T-cell (primary cell): ENCODE results near the gene LEMD1. TPM values are rescaled to one million over a fixed set of nuclear protein-coding genes. Genes with fewer than 3 reads are reported as not detected.
A peak's percentile ranks its signal among the peaks of the same experiment; 100 is the strongest.

Experiments used
- ATAC-seq, 4 experiments: fragments of 200-7000 bp in 3 of 4; fragments of 150-1000 bp in 1 of 4; cut with Tn5 transposase; replicated peaks in 1 of 4; 1 replicate in 3 of 4; 2 replicates in 1 of 4; pipeline ENCODE4 v1.10.0; 2021; ENCODE audit warnings: moderate library complexity in 3 of 4, mild to moderate bottlenecking in 2 of 4, moderate number of reproducible peaks in 1 of 4
- CTCF ChIA-PET, 2 donors: fragments of 300-600 bp; sonication (Branson Sonifier 250); formaldehyde crosslinking; loops; one replicate each; lab custom pipeline; 2022; ENCODE audit warnings: antibody characterized with exemption in 2 of 2; lab: Charles Lee
- POLR2A ChIA-PET, 2 donors: fragments of 300-600 bp; sonication (Branson Sonifier 250); formaldehyde crosslinking; loops; one replicate each; lab custom pipeline; 2022; ENCODE audit warnings: antibody characterized with exemption in 2 of 2; lab: Charles Lee
- DNase-seq, 35 experiments: peaks; one replicate each; pipeline versions ENCODE4 v3.0.0 to v3.0.0-alpha.2; 2013 to 2023
- H3K27ac ChIP-seq: one replicate; pipeline ENCODE4 v1.5.1; 2013; ENCODE audit warnings: low read length
- H3K27me3 ChIP-seq, 2 experiments: replicated peaks in 1 of 2; 1 replicate in 1 of 2; 2 replicates in 1 of 2; pipeline versions ENCODE4 v1.6.1 to v1.7.0; 2013; ENCODE audit warnings: low read length in 1 of 2, mixed read lengths in 1 of 2; ENCODE audit not compliant: control insufficient read depth in 2 of 2, insufficient read depth in 2 of 2; ENCODE audit errors: extremely low read depth in 1 of 2
- H3K36me3 ChIP-seq, 2 donors: 1 replicate in 1 of 2; 2 replicates in 1 of 2; pipeline versions ENCODE4 v1.6.1 to v1.7.0; 2013; ENCODE audit warnings: low read length in 1 of 2; ENCODE audit not compliant: control insufficient read depth in 2 of 2, insufficient read depth in 1 of 2; ENCODE audit errors: extremely low read depth in 1 of 2
- H3K4me1 ChIP-seq, 2 experiments: 1 replicate in 1 of 2; 2 replicates in 1 of 2; pipeline versions ENCODE4 v1.6.1 to v1.7.0; 2013; ENCODE audit warnings: low read length in 2 of 2, mixed read lengths in 1 of 2; ENCODE audit not compliant: insufficient read depth in 2 of 2, control insufficient read depth in 1 of 2; ENCODE audit errors: extremely low read depth in 1 of 2
- H3K4me3 ChIP-seq, 2 donors: 1 replicate in 1 of 2; 2 replicates in 1 of 2; pipeline versions ENCODE4 v1.5.1 to v1.7.0; 2013; ENCODE audit warnings: mild to moderate bottlenecking in 2 of 2, low read length in 1 of 2, moderate library complexity in 1 of 2; ENCODE audit not compliant: control insufficient read depth in 1 of 2; ENCODE audit errors: extremely low read depth in 1 of 2
- H3K9me3 ChIP-seq: 2 replicates; pipeline ENCODE4 v1.7.0; 2013
- H3K27ac Mint-ChIP-seq, 2 donors: one replicate each; pipeline ENCODE4 v1.8.0; 2020 to 2021; ENCODE audit warnings: mild to moderate bottlenecking in 2 of 2, mixed read lengths in 2 of 2
- H3K27me3 Mint-ChIP-seq, 2 donors: one replicate each; pipeline ENCODE4 v1.8.0; 2021 to 2022; ENCODE audit warnings: mixed read lengths in 2 of 2
- H3K36me3 Mint-ChIP-seq: one replicate; pipeline ENCODE4 v1.8.0; 2021; ENCODE audit warnings: mixed read lengths
- H3K4me1 Mint-ChIP-seq, 3 donors: one replicate each; pipeline ENCODE4 v1.8.0; 2020 to 2022; ENCODE audit warnings: mixed read lengths in 3 of 3, mild to moderate bottlenecking in 1 of 3
- H3K4me3 Mint-ChIP-seq, 3 donors: one replicate each; pipeline ENCODE4 v1.8.0; 2020 to 2022; ENCODE audit warnings: mild to moderate bottlenecking in 3 of 3, mixed read lengths in 3 of 3, moderate library complexity in 3 of 3
- H3K9me3 Mint-ChIP-seq, 3 donors: one replicate each; pipeline ENCODE4 v1.8.0; 2020 to 2022; ENCODE audit warnings: mixed read lengths in 3 of 3
- WGBS: methylation state at CpG from one replicate; pipeline ENCODE4 v1.1.5; 2013; ENCODE audit warnings: missing lambda C conversion rate; ENCODE audit not compliant: insufficient coverage; 5-methylcytosine and 5-hydroxymethylcytosine counted together
- total RNA-seq, 35 experiments: library from RNA in 6 of 35; stranded (reverse) in 6 of 35; fragments of 120-200 nt in 1 of 35; gene quantifications; one replicate each; pipeline versions ENCODE4 v1.2.1 to v1.2.4 and lab custom pipeline; 2013 to 2026

LEMD1 gene
- under 1 TPM in 2 of 5 donors, not detected in 3; 0.69 to 0.98 TPM for total RNA-seq
- not detected for total RNA-seq (2013)
- total RNA-seq (lab: John Stamatoyannopoulos, UW) = 0 to 0.11 (median 0) reads per million in 29 experiments

DNA sequence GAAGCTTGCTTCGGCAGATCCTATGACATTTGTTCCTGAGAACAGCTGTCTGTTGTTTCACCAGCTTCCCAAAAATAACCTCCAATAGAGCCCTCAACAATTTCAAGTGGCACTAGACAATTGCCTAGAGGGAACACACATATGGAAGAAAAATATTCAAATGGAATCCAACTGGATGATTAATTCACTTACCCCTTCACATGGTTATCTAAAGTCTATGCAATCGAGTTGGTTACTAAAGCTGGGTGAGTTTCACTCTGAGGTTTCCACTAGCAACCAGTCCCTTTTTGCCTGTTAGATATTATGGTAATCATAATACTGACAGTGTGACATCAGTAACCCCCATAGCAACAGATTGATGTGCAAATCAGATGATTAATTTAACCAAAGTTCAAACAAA is at the start of gene LEMD1:
TSS of gene LEMD1 (minus strand) at position 259 of the 400 bp plus-strand sequence. CDS start 1,520 bp downstream, outside the sequence.
- DNase-seq (no peak), ATAC-seq (no peak)
- no peak within 1 kb of the TSS for H3K27ac ChIP-seq
- ChIA-PET POLR2A (no interaction called here), CTCF (no interaction called here)
- Mint-ChIP-seq H3K36me3 (no peaks in the 10 kb centered on the region), H3K4me3 (no peak within 1 kb of the TSS), H3K27ac (no peak within 1 kb of the TSS), H3K9me3 (no peaks in the 10 kb centered on the region), H3K4me1 (peaks cover 0 to 6% (median 0%) of the 10 kb centered on the region in 3 donors), H3K27me3 (peaks cover 25 to 32% of the 10 kb centered on the region in 2 donors)
- H3K9me3 ChIP-seq = no peaks in the 10 kb centered on the region
- WGBS = no CpG with 5 or more reads among the region's 2 CpGs
- H3K36me3 ChIP-seq = no peaks in the 10 kb centered on the region
- H3K27me3 ChIP-seq = peaks cover 4 to 6% of the 10 kb centered on the region in 2 experiments
- H3K4me1 ChIP-seq = no peaks in the 10 kb centered on the region
- H3K4me3 ChIP-seq = no peak within 1 kb of the TSS

GRCh38 chr1:205470131-205470530 is 48.3 kb upstream of the LEMD1 start:
- peaks cover 2% of the 10 kb centered on the region for H3K36me3 Mint-ChIP-seq
- no peak overlapping the region for H3K27ac Mint-ChIP-seq
- no peaks in the 10 kb centered on the region for H3K4me1 ChIP-seq
- H3K27me3 Mint-ChIP-seq = peaks cover 47 to 52% of the 10 kb centered on the region in 2 donors
- peaks cover 0 to 35% of the 10 kb centered on the region in 2 experiments for H3K27me3 ChIP-seq
- CTCF ChIA-PET = no interaction called here
- ATAC-seq (no peak), DNase-seq (no peak)
- H3K4me3 Mint-ChIP-seq = no peak overlapping the region
- 94% methylated on average over 3 of the region's 6 CpGs for WGBS
- no peak overlapping the region for H3K27ac ChIP-seq
- H3K36me3 ChIP-seq = no peaks in the 10 kb centered on the region
- H3K9me3 Mint-ChIP-seq = peaks cover 4 to 7% (median 6%) of the 10 kb centered on the region in 3 donors
- H3K4me1 Mint-ChIP-seq = peaks cover 0 to 7% (median 4%) of the 10 kb centered on the region in 3 donors
- H3K4me3 ChIP-seq = no peak overlapping the region
- POLR2A ChIA-PET = interaction anchor here in 1 of 2 donors (0.6 kb wide), 1 partner anchor 1214 kb away, joined by 4 read pairs; the partner anchor contains the start of gene MAPKAPK2
- H3K9me3 ChIP-seq = no peaks in the 10 kb centered on the region

GRCh38 chr1:205466595-205467220 is 44.9 kb upstream of the LEMD1 start:
- H3K9me3 Mint-ChIP-seq = no peaks in the 10 kb centered on the region
- H3K4me1 ChIP-seq = no peaks in the 10 kb centered on the region
- CTCF ChIA-PET = interaction anchor here in 1 of 2 donors (1.2 kb wide), 1 partner anchor 9 kb away, joined by 3 read pairs; no protein-coding TSS in a partner anchor
- no peaks in the 10 kb centered on the region for H3K9me3 ChIP-seq
- POLR2A ChIA-PET = no interaction called here
- H3K27ac Mint-ChIP-seq = no peak overlapping the region
- DNase-seq (no peak), ATAC-seq (no peak)
- H3K4me3 ChIP-seq = no peak overlapping the region
- no peaks in the 10 kb centered on the region for H3K36me3 ChIP-seq
- peaks cover 0 to 15% of the 10 kb centered on the region in 2 experiments for H3K27me3 ChIP-seq
- no peak overlapping the region for H3K4me3 Mint-ChIP-seq
- peaks cover 22 to 24% of the 10 kb centered on the region in 2 donors for H3K27me3 Mint-ChIP-seq
- no peak overlapping the region for H3K27ac ChIP-seq
- H3K4me1 Mint-ChIP-seq = no peaks in the 10 kb centered on the region
- 73% methylated on average over 5 of the region's 7 CpGs for WGBS
- no peaks in the 10 kb centered on the region for H3K36me3 Mint-ChIP-seq

- no peak for DNase-seq
- H3K9me3 Mint-ChIP-seq = no peaks in the 10 kb centered on the region
- WGBS = no CpG with 5 or more reads among the region's 2 CpGs
Measured at GRCh38 chr1:205465392-205465791, 43.5 kb upstream of the LEMD1 start.

DNA sequence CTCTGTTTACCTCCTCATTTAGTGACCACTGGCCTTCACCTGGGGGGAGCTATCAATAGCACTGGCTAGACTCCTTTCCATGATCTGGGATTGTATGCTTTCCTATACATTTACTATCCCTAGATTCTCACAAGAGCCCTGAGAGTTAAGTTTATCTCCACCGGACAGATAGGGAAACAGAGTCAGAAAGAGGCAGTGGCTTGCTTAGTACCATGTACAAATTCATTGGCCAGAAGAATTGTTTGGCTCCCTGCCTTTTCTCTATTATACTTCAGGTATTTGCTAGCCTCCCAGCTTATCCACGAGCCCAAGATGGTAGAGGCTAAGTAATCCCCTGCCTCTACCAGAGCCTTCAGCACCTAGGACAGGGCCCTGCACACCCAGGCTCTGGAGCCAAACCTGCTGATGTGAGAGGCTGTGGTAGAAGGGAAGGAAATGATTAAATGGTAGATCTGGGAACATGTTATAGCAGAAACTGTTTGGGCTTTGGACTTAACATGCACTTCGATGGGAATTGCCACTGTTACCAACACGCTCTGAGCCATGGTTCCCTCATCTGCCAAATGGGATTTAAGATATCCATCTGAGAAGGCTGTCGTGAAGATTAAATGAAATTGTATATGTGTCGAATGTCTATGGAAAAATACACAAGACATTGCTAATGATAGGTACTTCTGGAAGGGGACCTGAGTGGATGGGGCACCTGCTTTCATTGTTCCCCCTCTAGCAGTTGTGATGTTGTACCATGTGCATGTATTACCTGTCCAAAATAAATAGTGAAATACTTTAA is 37.1 kb upstream of the LEMD1 start:
- Histone ChIP-seq H3K27ac (no peak overlapping the region), H3K27me3 (peaks cover 12 to 58% of the 10 kb centered on the region in 2 experiments), H3K36me3 (no peaks in the 10 kb centered on the region), H3K4me3 (no peak overlapping the region), H3K4me1 (peaks cover 2 to 28% of the 10 kb centered on the region in 2 experiments), H3K9me3 (no peaks in the 10 kb centered on the region)
- no peaks in the 10 kb centered on the region for H3K36me3 Mint-ChIP-seq
- ATAC-seq = peak in 2 of 4 experiments; percentile 38 to 60
- H3K9me3 Mint-ChIP-seq = no peaks in the 10 kb centered on the region
- CTCF ChIA-PET = interaction anchor here in 1 of 2 donors (1.4 kb wide), 1 partner anchor 27 kb away, joined by 4 read pairs; no protein-coding TSS in a partner anchor
- peak in 21 of 35 experiments; percentile 9 to 49 (median 29) for DNase-seq
- peaks cover 17 to 25% (median 17%) of the 10 kb centered on the region in 3 donors for H3K4me1 Mint-ChIP-seq
- no peak overlapping the region for H3K4me3 Mint-ChIP-seq
- peaks cover 51 to 57% of the 10 kb centered on the region in 2 donors for H3K27me3 Mint-ChIP-seq
- WGBS = 69% methylated on average over 4 of the region's 6 CpGs
- POLR2A ChIA-PET = no interaction called here
- no peak overlapping the region for H3K27ac Mint-ChIP-seq

More at GRCh38 chr1:205465392-205465791, 43.5 kb upstream of the LEMD1 start:
- CTCF ChIA-PET = interaction anchor here in 1 of 2 donors (0.6 to 1.2 kb wide), 2 partner anchors 10 to 15 kb away, joined by 3 read pairs; no protein-coding TSS in a partner anchor
- H3K27ac Mint-ChIP-seq = no peak overlapping the region
- no peaks in the 10 kb centered on the region for H3K36me3 Mint-ChIP-seq
- Histone ChIP-seq H3K27me3 (peaks cover 0 to 16% of the 10 kb centered on the region in 2 experiments), H3K27ac (no peak overlapping the region), H3K4me3 (no peak overlapping the region), H3K4me1 (no peaks in the 10 kb centered on the region), H3K9me3 (no peaks in the 10 kb centered on the region), H3K36me3 (no peaks in the 10 kb centered on the region)
- ATAC-seq = no peak
- H3K4me3 Mint-ChIP-seq = no peak overlapping the region
- no peaks in the 10 kb centered on the region for H3K4me1 Mint-ChIP-seq
- H3K27me3 Mint-ChIP-seq = peaks cover 23 to 25% of the 10 kb centered on the region in 2 donors
- POLR2A ChIA-PET = no interaction called here
